ENCODE measurements around the gene PCGF1. TPM values are rescaled to one million over a fixed set of nuclear protein-coding genes. Genes with fewer than 3 reads are reported as not detected.

PCGF1 gene
- total RNA-seq, 2 experiments from 2014 or later, result 11.6 to 13.8 TPM

- H3K4me1 Mint-ChIP-seq (ENCODE audit: low read depth), result peaks cover 11% of the 10 kb centered on the region
- H3K27ac Mint-ChIP-seq, result no peak overlapping the region
- H3K9me3 Mint-ChIP-seq, result no peaks in the 10 kb centered on the region
- H3K27ac ChIP-seq (ENCODE audit: low read depth in 1 of 2, low read length in 2 of 2), result no peak overlapping the region
- no peaks in the 10 kb centered on the region for H3K36me3 Mint-ChIP-seq (ENCODE audit: low read depth)
- CTCF ChIA-PET, result no interaction called here
- H3K4me3 Mint-ChIP-seq, result peak overlapping the region; percentile 16
- intact Hi-C loops (cut with DNase I, micrococcal nuclease), result no loop called here
- TF ChIP-seq CTCF (IDR thresholded peaks at IDR 0.05), result no peak
- H3K4me1 ChIP-seq (ENCODE audit: insufficient read depth, low read length), result peaks cover 25% of the 10 kb centered on the region
- DNase-seq (peak in 1 of 14 experiments; percentile 27), ATAC-seq (ENCODE audit: poor library complexity) (no peak)
- H3K4me3 ChIP-seq (ENCODE audit: low read length), result peak overlapping the region; percentile 46
- POLR2A ChIA-PET, result no interaction called here
- no peaks in the 10 kb centered on the region for H3K36me3 ChIP-seq (ENCODE audit: insufficient read depth, low read length)
- H3K27me3 ChIP-seq (ENCODE audit: control insufficient read depth in 1 of 2, insufficient read depth in 2 of 2, low read length in 2 of 2), result peaks cover 27 to 32% of the 10 kb centered on the region in 2 experiments
- peaks cover 0 to 8% of the 10 kb centered on the region in 2 experiments for H3K9me3 ChIP-seq (ENCODE audit: control insufficient read depth in 1 of 2, insufficient read depth in 1 of 2, low read length in 2 of 2)
- peaks cover 67% of the 10 kb centered on the region for H3K27me3 Mint-ChIP-seq
Measured at GRCh38 chr2:74548900-74549826, 41.7 kb upstream of the PCGF1 start.

- Histone ChIP-seq H3K4me1 (ENCODE audit: insufficient read depth, low read length) (peaks cover 18% of the 10 kb centered on the region), H3K9me3 (ENCODE audit: control insufficient read depth in 1 of 2, insufficient read depth in 1 of 2, low read length in 2 of 2) (peaks cover 0 to 8% of the 10 kb centered on the region in 2 experiments), H3K4me3 (ENCODE audit: low read length) (no peak overlapping the region), H3K27ac (ENCODE audit: low read depth in 1 of 2, low read length in 2 of 2) (no peak overlapping the region), H3K27me3 (ENCODE audit: control insufficient read depth in 1 of 2, insufficient read depth in 2 of 2, low read length in 2 of 2) (peaks cover 27 to 32% of the 10 kb centered on the region in 2 experiments), H3K36me3 (ENCODE audit: insufficient read depth, low read length) (no peaks in the 10 kb centered on the region)
- no peaks in the 10 kb centered on the region for H3K9me3 Mint-ChIP-seq
- POLR2A ChIA-PET, result interaction anchor here (0.7 kb wide), 1 partner anchor 36 kb away, joined by 3 read pairs; no protein-coding TSS in a partner anchor
- ATAC-seq (ENCODE audit: poor library complexity) (no peak), DNase-seq (no peak)
- peak overlapping the region; percentile 45 for H3K4me3 Mint-ChIP-seq
- peaks cover 11% of the 10 kb centered on the region for H3K4me1 Mint-ChIP-seq (ENCODE audit: low read depth)
- H3K27me3 Mint-ChIP-seq, result peaks cover 69% of the 10 kb centered on the region
- H3K36me3 Mint-ChIP-seq (ENCODE audit: low read depth), result no peaks in the 10 kb centered on the region
- no peak for TF ChIP-seq CTCF (IDR thresholded peaks at IDR 0.05)
- CTCF ChIA-PET, result no interaction called here
- intact Hi-C loops (cut with DNase I, micrococcal nuclease), result no loop called here
- no peak overlapping the region for H3K27ac Mint-ChIP-seq
Measured at GRCh38 chr2:74548285-74548899, 40.9 kb upstream of the PCGF1 start.

GRCh38 chr2:74546004-74546403, 38.5 kb upstream of the PCGF1 start:
- TF ChIP-seq CTCF (IDR thresholded peaks at IDR 0.05), result no peak
- Mint-ChIP-seq H3K4me1 (ENCODE audit: low read depth) (peaks cover 6% of the 10 kb centered on the region), H3K4me3 (no peak overlapping the region), H3K27me3 (peaks cover 76% of the 10 kb centered on the region), H3K27ac (no peak overlapping the region), H3K36me3 (ENCODE audit: low read depth) (no peaks in the 10 kb centered on the region), H3K9me3 (no peaks in the 10 kb centered on the region)
- peaks cover 0 to 8% of the 10 kb centered on the region in 2 experiments for H3K9me3 ChIP-seq (ENCODE audit: control insufficient read depth in 1 of 2, insufficient read depth in 1 of 2, low read length in 2 of 2)
- H3K27me3 ChIP-seq (ENCODE audit: control insufficient read depth in 1 of 2, insufficient read depth in 2 of 2, low read length in 2 of 2), result peaks cover 31 to 32% of the 10 kb centered on the region in 2 experiments
- ChIA-PET POLR2A (no interaction called here), CTCF (no interaction called here)
- peaks cover 16% of the 10 kb centered on the region for H3K4me1 ChIP-seq (ENCODE audit: insufficient read depth, low read length)
- H3K4me3 ChIP-seq (ENCODE audit: low read length), result no peak overlapping the region
- DNase-seq (no peak), ATAC-seq (ENCODE audit: poor library complexity) (no peak)
- H3K36me3 ChIP-seq (ENCODE audit: insufficient read depth, low read length), result no peaks in the 10 kb centered on the region
- no peak overlapping the region for H3K27ac ChIP-seq (ENCODE audit: low read depth in 1 of 2, low read length in 2 of 2)
- intact Hi-C loops (cut with DNase I, micrococcal nuclease), result no loop called here

Data from CD4-positive, alpha-beta T cell (primary cell).